HG03196 (cell line): ENCODE results near the gene RAP1A.
"Not testable (repeated sequence)": the region's sequence is repeated elsewhere in the genome, so short reads cannot be mapped to it uniquely, and the experiment has no call there.

Experiments used
- ATAC-seq: cut with Tn5 transposase; IDR thresholded peaks from one replicate; pipeline ENCODE4 v1.9.1; 2021; ENCODE audit not compliant: unreplicated experiment

RAP1A gene

GRCh38 chr1:111660204-111661150 lies 40.9 kb downstream of the RAP1A start:
- no peak for ATAC-seq

GRCh38 chr1:111664652-111665051 lies 45.1 kb downstream of the RAP1A start:
- no peak for ATAC-seq

GRCh38 chr1:111665497-111665896 lies 45.9 kb downstream of the RAP1A start:
- ATAC-seq = no peak

- no peak for ATAC-seq
These were observed 47.2 kb downstream of the RAP1A start for GRCh38 chr1:111666828-111667227.

- ATAC-seq = no peak
These were observed 49.7 kb downstream of the RAP1A start for GRCh38 chr1:111669268-111669667.

- ATAC-seq = no peak
These were observed 52.3 kb downstream of the RAP1A start for GRCh38 chr1:111671852-111672251.

- no peak for ATAC-seq
These were observed 52.7 kb downstream of the RAP1A start for GRCh38 chr1:111672331-111672730.

- ATAC-seq = no peak
These were observed 58.0 kb downstream of the RAP1A start for GRCh38 chr1:111677604-111678003.

- no peak for ATAC-seq
These were observed 60.0 kb downstream of the RAP1A start for GRCh38 chr1:111679541-111679940.

- ATAC-seq = not testable (repeated sequence)
These were observed 60.7 kb downstream of the RAP1A start for GRCh38 chr1:111680212-111680800.

- not testable (repeated sequence) for ATAC-seq
These were observed 65.9 kb downstream of the RAP1A start for GRCh38 chr1:111685293-111686153.

- ATAC-seq = no peak
These were observed 70.7 kb downstream of the RAP1A start for GRCh38 chr1:111690306-111690617.

GRCh38 chr1:111691886-111692285 lies 72.3 kb downstream of the RAP1A start:
- no peak for ATAC-seq

- ATAC-seq = no peak
These were observed 76.2 kb downstream of the RAP1A start for GRCh38 chr1:111695801-111696200.

- no peak for ATAC-seq
These were observed 76.7 kb downstream of the RAP1A start for GRCh38 chr1:111696330-111696729.

GRCh38 chr1:111699268-111699667 lies 79.7 kb downstream of the RAP1A start:
- ATAC-seq = no peak

GRCh38 chr1:111702504-111703050 lies 83.0 kb downstream of the RAP1A start:
- no peak for ATAC-seq

GRCh38 chr1:111704240-111704639 lies 84.7 kb downstream of the RAP1A start:
- no peak for ATAC-seq

GRCh38 chr1:111704776-111705175 lies 85.2 kb downstream of the RAP1A start:
- no peak for ATAC-seq

GRCh38 chr1:111705841-111706240 lies 86.3 kb downstream of the RAP1A start:
- ATAC-seq = no peak

- no peak for ATAC-seq
These were observed 87.3 kb downstream of the RAP1A start for GRCh38 chr1:111706921-111707320.
